Measurements from ENCODE around the gene FBRSL1. TPM values are rescaled to one million over a fixed set of nuclear protein-coding genes. Genes with fewer than 3 reads are reported as not detected.

The FBRSL1 gene
- total and polyA plus RNA-seq, 4 donors, result 2.5 to 35.5 (median 5.6) TPM

GRCh38 chr12:132503618-132504204, 13.8 kb downstream of the FBRSL1 start:
- Histone ChIP-seq H3K27me3 (ENCODE audit: control insufficient read depth in 4 of 4, insufficient read depth in 4 of 4, low read length in 3 of 4) (no peaks in the 10 kb centered on the region), H3K9me3 (ENCODE audit: control insufficient read depth in 4 of 4, low read length in 3 of 4) (no peaks in the 10 kb centered on the region), H3K4me3 (ENCODE audit: low read depth in 1 of 3, low read length in 3 of 3) (no peak overlapping the region), H3K36me3 (ENCODE audit: control insufficient read depth in 4 of 4, insufficient read depth in 3 of 4, low read depth in 1 of 4, low read length in 3 of 4) (peaks cover 0 to 7% (median 2%) of the 10 kb centered on the region in 4 donors), H3K9ac (ENCODE audit: low read depth in 1 of 2, low read length in 2 of 2) (no peak overlapping the region), H3K4me1 (ENCODE audit: control insufficient read depth in 4 of 4, insufficient read depth in 4 of 4, low read length in 3 of 4) (peaks cover 41 to 80% (median 64%) of the 10 kb centered on the region in 4 donors), H3K27ac (ENCODE audit: low read depth in 1 of 2, low read length in 2 of 2) (no peak overlapping the region)
- WGBS, result 77% methylated on average over 5 of the region's 5 CpGs
- DNase-seq (ENCODE audit: low spot score), result no peak
- TF ChIP-seq SP1 (IDR thresholded peaks at IDR 0.05), result no peak
- TF ChIP-seq FOXA1 (IDR thresholded peaks at IDR 0.05), result no peak
- no peak for TF ChIP-seq NR2F2 (IDR thresholded peaks at IDR 0.05)
- no peak for TF ChIP-seq MAX (IDR thresholded peaks at IDR 0.05)
- no peak for TF ChIP-seq FOXA2 (IDR thresholded peaks at IDR 0.05)
- TF ChIP-seq, protein P1, sequence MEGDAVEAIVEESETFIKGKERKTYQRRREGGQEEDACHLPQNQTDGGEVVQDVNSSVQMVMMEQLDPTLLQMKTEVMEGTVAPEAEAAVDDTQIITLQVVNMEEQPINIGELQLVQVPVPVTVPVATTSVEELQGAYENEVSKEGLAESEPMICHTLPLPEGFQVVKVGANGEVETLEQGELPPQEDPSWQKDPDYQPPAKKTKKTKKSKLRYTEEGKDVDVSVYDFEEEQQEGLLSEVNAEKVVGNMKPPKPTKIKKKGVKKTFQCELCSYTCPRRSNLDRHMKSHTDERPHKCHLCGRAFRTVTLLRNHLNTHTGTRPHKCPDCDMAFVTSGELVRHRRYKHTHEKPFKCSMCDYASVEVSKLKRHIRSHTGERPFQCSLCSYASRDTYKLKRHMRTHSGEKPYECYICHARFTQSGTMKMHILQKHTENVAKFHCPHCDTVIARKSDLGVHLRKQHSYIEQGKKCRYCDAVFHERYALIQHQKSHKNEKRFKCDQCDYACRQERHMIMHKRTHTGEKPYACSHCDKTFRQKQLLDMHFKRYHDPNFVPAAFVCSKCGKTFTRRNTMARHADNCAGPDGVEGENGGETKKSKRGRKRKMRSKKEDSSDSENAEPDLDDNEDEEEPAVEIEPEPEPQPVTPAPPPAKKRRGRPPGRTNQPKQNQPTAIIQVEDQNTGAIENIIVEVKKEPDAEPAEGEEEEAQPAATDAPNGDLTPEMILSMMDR (IDR thresholded peaks at IDR 0.05; ENCODE audit: low read depth, low read length, missing input control), result no peak
- TF ChIP-seq EGR1 (IDR thresholded peaks at IDR 0.05; ENCODE audit: low read depth in 2 of 2), result no peak
- no peak for TF ChIP-seq GABPA (IDR thresholded peaks at IDR 0.05 in 1 of 2, conservative IDR thresholded peaks at IDR 0.05 in 1 of 2)
- TF ChIP-seq, protein P2, sequence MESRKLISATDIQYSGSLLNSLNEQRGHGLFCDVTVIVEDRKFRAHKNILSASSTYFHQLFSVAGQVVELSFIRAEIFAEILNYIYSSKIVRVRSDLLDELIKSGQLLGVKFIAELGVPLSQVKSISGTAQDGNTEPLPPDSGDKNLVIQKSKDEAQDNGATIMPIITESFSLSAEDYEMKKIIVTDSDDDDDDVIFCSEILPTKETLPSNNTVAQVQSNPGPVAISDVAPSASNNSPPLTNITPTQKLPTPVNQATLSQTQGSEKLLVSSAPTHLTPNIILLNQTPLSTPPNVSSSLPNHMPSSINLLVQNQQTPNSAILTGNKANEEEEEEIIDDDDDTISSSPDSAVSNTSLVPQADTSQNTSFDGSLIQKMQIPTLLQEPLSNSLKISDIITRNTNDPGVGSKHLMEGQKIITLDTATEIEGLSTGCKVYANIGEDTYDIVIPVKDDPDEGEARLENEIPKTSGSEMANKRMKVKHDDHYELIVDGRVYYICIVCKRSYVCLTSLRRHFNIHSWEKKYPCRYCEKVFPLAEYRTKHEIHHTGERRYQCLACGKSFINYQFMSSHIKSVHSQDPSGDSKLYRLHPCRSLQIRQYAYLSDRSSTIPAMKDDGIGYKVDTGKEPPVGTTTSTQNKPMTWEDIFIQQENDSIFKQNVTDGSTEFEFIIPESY (IDR thresholded peaks at IDR 0.05), result no peak
- TF ChIP-seq REST (IDR thresholded peaks at IDR 0.05), result no peak
- TF ChIP-seq HNF4G (IDR thresholded peaks at IDR 0.05), result no peak
- no peak for TF ChIP-seq YY1 (IDR thresholded peaks at IDR 0.05)
- no peak for TF ChIP-seq TAF1 (conservative IDR thresholded peaks at IDR 0.05)
- TF ChIP-seq HNF4A (conservative IDR thresholded peaks at IDR 0.05), result no peak
- no peak for TF ChIP-seq RAD21 (IDR thresholded peaks at IDR 0.05)

Data from liver (tissue), 9 donors.